Activated effector memory CD4-positive, alpha-beta T cell treated with Interleukin-2 at 50 U/mL for 16 hours (primary cell): ENCODE data around the gene SDHAF2.
"Not testable (repeated sequence)": the region's sequence is repeated elsewhere in the genome, so short reads cannot be mapped to it uniquely, and the experiment has no call there.

ENCODE experiments used
- DNase-seq: peaks from one replicate; pipeline ENCODE4 v3.0.0-alpha.2; 2020

The SDHAF2 gene

DNA sequence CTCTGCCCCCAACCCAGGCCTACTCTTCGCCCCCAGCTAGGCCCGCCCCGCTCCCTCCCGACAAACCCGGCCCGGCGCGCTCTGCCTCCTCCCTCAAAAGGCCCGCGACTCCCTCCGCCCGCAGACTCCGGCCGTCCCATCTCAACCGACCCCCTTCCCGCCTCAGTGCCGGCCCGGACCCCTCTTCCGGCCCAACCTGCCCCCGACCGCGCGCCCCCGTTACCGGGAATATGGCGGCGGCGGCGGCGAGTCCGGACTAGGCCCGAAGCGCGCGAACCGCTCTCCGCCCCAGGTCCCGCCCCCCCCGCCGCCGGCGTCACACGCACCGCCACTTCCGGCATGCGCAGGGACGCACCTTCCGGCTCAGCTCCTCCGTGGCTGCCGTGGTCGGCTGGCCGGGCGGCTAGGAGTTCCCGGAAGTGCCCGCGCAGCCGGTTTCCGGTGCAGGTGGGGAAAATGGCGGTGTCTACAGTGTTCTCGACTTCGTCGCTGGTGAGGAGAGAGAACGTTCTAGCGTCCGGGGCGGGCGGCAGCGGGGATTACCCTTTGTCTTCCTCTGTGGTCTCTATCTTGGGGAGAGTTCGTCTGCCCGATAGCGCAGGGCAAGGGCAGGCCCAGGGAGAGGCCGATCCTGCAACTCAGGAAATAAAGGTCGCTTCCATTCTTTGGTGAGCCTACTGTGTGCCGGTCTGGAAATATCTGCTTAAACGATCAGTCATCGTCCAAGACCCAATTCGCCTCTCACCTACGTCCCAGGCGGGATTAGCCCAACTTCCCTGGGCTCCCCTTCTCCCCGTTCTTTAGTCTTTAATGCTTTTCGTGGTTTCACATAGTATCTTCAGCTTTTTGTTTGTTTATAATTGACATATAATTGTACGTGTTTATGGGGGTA, at the start of gene SDHAF2, which contains the start of gene CPSF7:
SDHAF2 (plus strand) TSS at position 434 of the 892 bp plus-strand sequence; CDS start at position 457, 23 bp downstream.
CPSF7 (minus strand) TSS at position 285 of the 892 bp plus-strand sequence. CDS start 740 bp downstream, outside the sequence.
- peak; percentile 97 for DNase-seq

GRCh38 chr11:61380884-61381283, 49.0 kb upstream of the SDHAF2 start:
- DNase-seq, result no peak

DNA sequence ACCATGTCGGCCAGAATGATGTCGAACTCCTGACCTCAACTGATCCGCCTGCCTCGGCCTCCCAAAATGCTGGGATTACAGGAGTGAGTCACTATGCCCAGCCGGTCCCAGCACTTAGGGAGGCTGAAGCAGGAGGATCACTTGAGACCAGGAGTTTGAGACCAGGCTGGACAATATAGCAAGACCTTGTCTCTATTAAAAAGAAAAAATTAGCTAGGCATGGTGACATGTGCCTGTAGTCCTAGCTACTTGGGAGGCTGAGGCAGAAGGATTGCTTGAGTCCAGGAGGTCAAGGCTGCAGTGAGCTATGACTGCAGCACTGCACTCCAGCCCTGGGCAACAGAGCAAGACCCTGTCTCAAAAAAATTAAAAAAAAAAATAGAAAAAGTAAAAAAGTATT, 46.1 kb upstream of the SDHAF2 start:
- DNase-seq, result not testable (repeated sequence)

DNA sequence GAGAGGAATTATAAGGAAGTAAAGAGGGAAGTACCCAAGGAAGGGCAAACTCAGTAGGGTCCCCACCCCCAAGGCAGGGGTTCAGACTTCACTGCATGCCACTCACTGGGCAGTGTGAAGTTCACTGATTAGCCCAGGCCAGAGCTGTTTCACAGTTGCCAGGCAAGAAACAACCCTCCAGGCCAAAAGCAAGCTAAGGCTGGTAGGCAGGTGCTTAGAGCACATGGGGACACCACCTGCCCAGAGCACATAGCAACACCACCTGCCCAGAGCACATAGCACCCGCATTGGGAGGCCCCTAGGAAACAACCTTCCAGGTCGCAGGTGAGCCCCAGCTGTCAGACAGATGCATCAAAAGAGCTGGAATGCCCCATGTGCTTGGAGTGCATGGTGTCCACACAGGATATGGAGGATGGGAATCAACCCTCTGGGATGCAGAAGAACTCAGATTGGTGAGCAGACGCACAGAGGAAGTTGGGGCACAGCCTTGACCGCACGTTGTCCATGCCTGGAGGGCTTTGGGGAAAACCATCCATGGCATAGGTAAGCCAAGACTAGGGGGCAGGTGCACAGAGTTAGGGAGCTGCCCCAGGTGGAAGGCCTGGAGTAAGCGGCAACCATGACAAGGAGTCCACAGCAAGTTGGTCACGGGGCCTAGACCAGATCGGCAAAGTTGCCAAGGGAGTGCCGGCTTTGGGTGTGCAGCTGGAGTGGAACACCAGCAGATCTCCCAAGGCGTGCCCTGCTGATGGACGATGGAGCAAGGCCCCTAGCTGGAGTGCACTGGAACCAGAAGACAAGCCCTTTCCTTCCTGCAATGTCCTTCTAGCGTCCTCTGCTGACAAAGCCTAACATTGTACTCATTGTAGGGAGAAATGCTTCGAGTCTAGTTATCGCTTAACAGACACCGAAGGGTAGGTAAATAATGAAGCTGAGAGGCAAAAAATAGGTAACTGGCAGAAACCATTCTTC, 45.4 kb upstream of the SDHAF2 start:
- DNase-seq, result no peak

GRCh38 chr11:61390161-61390560, 39.8 kb upstream of the SDHAF2 start:
- DNase-seq, result no peak

DNA sequence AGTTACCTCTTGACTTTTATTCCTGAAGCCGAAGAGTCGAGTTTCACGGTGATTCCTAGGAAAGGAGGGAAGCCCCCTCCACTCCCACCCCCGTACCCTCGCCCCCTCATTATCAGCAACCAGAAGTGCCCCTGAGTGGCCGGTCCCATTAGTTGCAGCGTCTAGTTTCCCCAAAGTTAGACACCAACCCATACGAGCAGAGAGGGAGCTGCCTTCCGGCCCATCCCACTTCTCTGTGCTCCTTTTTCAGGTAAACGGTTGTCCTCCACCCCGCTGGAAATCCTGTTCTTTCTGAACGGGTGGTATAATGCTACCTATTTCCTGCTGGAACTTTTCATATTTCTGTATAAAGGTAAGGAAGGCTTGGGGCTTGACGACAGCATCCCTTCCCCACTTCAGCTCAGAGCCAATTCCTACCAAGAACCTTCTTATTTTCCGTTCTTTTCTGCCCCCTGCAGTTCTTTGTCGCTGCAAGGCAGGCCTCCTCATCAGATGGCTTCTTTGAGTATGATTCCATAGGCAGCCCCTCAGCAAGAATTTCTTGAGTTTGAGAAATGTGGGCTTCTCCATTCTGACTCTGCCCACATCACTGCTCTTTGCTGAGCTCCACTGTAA, 36.8 kb upstream of the SDHAF2 start:
- no peak for DNase-seq

DNA sequence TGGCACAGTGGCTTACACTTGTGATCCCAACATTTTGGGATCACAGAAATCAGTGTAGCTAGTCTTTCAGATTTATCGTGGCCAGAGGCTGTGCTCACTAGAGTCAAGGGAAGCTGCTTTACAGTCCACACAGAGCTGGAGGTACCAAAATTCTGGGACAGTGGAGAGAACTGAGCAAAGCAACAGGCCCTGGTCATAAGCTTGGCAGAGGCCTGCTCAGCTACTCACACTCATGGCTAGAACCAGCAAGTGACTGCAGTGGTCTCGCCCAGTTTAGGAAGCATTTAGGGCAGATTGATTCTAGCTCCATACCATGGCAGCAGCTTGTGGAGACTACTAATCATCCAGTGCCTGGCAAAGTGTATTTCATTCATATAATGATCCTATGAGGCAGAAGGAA, 28.8 kb upstream of the SDHAF2 start:
- DNase-seq, result no peak

DNA sequence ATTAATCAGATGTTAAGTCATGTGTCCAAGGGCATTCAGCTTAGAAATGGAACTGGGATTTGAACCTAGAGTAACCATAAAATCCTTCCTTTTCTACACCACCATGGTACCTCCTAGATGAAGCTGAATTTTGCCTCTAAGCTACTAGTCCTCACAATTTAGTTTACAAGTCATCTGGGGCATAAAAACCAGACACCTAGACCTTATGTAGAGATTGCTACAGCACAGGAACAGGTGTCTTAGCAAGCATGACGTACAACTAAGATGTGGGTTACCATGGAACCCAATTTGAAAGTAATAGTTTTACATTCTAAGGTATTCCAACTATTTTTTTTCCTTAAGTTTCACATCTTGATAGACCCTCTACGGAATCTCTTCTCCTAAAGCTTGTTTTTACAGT, 28.4 kb upstream of the SDHAF2 start:
- DNase-seq, result no peak

- DNase-seq, result no peak
These were observed 26.3 kb upstream of the SDHAF2 start for GRCh38 chr11:61403658-61404057.

- no peak for DNase-seq
These were observed 25.8 kb upstream of the SDHAF2 start for GRCh38 chr11:61404103-61404502.

DNA sequence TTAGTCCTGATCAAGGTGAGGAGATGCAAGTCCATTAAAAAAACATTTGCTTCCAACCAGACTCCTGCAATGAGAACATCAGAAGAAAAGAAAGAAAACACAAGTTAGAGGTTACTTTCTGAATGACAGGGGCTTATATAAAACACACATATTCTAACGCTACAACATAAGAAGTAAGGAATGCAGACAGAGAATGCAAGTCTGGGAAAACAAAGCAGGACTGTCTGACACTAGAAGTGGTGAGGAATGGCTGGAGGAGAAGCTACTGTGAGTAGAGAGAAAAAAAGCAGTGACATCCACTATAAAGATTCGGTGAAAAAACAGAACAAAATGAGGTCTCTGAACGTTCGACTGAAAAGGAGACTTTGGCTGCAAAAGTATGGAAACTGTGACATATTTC, 25.3 kb upstream of the SDHAF2 start:
- no peak for DNase-seq

DNA sequence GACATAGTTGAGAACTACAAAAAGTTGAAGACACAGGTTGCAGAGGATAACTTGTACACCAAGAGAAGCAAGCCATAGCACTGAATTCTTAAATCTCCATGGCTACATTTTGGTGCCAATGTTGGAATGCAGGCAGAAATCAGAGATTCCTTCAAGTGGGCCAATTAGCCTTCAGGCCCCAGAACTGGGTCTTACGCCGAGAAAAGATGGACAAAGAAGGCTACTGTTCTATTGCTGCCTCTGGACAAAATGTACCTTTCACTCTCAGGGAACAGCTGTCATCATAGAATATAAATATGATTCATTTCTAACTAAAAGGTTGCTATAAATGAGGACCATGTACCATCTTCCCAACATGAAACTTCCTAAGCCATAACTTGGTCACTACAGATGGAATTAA, 23.9 kb upstream of the SDHAF2 start:
- DNase-seq, result no peak

- no peak for DNase-seq
These were observed 22.8 kb upstream of the SDHAF2 start for GRCh38 chr11:61406991-61407728.

DNA sequence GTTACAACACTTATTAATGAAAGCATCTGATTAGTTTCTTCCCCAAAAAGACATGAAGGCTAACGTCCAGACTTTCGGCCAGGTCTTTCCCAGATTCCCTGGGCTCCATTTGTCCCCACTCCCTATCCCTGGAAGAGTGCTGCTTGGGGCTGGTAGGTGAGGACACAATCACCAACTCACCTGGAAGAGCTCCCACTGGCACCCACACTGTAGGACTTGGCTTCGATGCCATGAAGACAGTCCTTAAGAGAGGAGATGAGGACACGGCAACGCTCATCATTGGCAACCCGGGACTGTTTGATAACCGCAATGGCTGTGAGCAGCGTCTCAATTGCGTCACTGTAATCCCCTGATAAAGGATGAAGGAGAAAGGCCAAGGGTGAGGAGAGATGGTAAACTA, 18.3 kb upstream of the SDHAF2 start:
- DNase-seq, result no peak

DNA sequence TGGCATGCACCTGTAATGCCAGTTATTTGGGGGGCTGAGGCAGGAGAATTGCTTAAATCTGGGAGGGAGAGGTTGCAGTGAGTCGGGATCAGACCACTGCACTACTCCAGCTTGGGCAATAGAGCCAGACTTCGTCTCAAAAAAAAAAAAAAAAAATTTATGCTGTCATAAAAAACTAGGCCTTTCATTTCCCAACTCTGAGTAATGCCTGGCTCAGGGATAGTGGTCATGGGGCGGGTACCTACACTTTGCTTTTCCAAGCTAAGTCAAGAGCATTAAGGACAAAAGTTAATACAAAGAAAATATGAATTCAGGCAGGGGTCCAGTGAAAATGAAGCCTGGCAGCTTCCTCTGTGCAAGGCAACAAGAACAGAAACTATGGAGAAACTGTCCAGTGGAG, 16.4 kb upstream of the SDHAF2 start:
- no peak for DNase-seq

DNA sequence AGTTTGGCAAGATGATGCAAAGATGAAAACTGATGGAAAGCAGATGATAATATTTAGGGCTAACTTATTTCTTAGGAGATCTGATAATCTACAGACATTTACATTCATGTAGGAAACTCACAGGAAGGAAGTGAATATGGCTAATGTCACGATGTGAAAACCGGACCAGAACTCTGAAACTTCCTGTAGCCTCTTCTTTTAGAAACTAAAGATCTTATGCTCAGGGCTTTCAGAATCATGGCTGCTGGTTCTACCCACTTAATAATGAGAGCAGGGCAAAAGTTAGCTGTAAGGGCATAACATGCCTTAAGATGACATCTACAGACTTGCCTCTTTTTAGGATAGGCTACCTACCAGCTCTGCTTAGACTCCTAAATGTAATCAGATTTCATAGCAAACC, 15.4 kb upstream of the SDHAF2 start:
- DNase-seq, result no peak

- no peak for DNase-seq
These were observed 14.5 kb upstream of the SDHAF2 start for GRCh38 chr11:61415381-61415780.

- DNase-seq, result no peak
These were observed 13.0 kb upstream of the SDHAF2 start for GRCh38 chr11:61416941-61417340.

DNA sequence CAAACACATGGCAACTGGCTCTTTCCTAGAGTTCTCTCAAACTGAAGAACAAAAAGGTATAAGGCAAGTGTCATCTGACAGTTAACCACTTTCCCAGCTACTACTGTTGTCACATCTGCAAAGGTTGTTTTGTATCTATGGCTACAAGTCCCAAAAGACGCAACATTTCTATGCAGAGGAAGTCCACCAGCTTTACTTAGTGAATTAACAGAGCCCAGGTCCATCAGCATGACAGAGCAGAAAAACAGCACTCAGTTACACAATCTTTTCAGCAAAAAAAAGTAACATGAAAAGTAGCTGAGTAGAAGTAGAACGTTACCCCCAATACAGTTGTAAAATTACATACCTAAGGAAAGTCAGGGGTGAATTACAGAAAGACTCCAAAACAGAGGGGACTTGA, 12.3 kb upstream of the SDHAF2 start:
- no peak for DNase-seq

DNA sequence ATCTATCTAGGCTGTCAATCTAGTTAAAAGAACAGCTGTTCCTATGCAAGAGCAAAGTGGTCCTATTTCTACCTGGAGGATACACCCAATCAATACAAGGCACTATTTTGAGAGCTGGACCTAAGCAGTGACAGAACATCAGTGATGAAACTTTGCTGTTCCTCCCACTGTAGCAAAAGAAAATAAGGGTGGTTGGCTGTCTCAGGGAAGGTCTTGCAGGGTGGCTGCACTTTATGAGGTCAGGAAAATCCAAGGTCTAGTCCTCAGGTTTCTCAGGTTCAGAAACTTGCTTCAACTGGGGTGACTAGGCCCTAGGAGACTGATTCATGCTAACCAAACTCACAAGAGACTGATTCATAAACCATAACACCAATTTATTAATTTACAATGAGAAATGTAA, 11.8 kb upstream of the SDHAF2 start:
- no peak for DNase-seq

DNA sequence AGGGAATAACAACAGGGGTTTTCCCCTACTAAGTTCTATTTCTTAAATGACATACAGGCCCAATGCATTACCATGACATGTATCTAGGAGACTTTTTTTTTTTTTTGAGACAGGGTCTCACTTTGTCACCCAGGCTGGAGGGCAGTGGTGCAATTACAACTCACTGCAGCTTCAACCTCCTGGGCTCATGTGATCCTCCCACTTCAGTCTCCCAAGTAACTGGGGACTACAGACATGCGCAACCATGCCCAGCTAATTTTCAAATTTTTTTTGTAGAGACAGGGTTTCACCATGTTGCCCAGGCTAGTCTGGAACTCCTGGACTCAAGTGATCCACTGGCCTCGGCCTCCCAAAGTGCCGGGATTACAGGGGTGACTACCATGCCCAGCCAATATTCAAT, 7.7 kb upstream of the SDHAF2 start:
- DNase-seq, result no peak

DNA sequence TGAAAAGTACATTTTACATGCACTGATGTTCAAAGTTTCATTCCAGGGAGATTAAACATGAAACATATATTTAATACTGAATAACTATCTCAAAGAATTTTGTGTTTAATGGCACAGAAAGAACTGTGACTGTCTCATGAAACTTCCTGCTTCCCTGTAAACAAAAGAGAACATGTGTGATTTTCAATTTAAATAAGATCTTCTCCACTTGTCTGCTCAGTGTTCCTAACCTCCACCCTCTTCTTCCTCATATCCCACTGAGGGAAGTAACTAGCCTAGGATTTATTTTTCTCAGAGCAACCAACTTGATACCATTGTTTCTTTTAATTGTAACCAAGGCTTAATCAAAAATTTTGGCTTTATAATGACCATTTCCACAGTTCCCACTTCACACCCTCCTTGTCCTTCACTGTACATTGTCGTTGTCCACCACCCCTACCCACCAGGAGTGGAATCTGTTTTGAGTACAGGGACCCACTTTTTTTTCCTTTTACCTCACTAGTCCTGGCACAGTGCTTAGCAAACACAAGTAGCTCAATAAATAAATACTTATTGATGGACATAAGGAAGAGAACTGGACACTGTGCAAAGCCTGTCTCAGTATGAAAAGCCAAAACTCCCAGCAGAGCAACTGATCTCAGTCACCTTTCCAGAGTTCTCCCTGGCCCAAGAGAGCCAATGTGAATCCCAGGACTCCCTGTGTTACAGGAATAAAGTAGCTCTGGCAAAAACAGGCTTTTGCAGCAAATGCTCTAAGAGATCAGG, 4.4 kb upstream of the SDHAF2 start:
- no peak for DNase-seq
